SKM-1 (cell line): ENCODE results near the gene FBXO36.

ENCODE experiments used
- DNase-seq: peaks from one replicate; lab custom pipeline; 2025; ENCODE audit not compliant: unreplicated experiment; lab: John Stamatoyannopoulos, UW

Gene FBXO36

DNA sequence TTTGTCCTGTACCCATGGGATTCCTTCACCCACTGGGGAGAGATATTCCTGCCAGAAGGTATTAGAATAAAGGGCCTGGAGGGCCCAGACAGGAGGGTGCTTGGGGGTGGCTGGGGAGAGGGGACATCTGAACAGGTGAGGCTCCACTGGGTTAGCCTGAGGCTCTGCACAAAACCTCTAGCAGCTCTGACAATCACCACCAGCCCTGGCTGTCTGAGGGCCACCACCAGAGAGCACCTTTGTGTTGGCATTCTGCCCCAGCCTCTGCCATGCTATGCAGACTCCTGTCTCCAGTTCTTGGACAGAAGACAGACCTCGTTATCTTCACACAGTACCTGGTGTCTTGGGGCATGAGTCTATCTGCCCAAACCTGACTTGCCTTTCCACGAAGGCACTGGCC, 121.2 kb downstream of the FBXO36 start:
- no peak for DNase-seq

DNA sequence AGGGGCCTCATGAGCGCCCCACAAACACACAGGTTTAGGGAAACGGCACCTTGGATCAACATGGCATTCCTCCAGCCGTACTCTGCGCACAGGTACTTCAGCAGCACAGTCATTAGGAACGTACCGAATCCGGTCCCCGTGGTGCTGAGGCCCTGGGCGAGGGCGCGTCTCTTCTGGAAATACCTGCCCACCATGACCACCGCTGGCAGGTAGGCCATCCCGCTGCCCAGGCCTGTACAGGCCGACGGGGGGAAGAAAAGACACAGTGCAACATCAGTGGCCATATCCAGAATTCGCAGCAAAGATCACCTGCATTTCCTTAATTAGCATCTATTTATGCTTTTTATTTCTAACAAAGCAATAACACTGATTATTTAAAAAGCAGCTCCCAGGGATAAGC, 124.2 kb downstream of the FBXO36 start:
- no peak for DNase-seq

DNA sequence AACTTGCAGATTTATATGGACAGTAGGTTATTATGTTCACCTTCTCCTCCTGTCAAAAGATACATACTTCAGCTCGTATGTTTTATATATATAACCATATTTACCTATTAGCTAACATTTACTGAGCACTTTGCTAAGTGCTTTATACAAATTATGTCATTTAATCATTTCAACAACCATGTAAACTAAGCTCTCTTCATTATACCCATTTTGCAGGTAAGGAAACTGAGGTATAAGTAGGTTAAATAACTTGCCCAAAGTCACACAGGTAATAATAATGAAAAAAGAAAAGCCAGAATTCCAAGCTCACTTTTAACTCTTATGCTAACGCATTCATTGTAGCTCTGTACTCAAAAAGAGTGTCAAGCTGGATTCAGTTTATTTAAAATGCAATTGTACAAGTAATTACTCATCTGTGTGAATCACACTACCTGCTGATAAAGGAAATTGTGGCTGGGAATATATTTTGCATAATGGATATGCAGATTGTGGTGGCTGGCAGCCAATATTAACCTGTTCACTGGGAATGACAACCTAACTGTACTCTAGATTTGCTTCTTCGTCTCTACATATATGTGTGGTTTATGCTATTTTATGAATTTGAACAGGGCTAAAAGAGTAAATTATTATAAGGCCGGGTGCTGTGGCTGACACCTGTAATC, 125.8 kb downstream of the FBXO36 start:
- no peak for DNase-seq

DNA sequence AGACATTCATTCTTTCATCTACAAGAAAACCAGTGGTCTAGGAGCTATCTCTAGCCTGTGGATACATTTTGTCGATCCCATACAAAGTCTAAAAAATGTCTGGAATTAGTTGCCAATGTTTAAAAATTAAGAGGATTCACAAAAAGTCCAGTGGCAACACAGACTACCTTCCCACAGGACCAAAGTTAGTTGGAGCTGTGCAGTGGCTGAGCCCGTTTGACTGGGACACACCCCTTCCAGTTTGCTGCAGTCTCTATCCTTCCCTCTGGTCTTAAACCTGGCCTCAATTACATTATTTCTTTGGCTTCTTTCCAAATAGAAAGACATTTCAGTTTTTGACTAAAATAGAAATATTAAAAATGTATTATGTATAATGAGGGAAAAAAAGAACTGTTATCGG, 127.8 kb downstream of the FBXO36 start:
- DNase-seq, result no peak

DNA sequence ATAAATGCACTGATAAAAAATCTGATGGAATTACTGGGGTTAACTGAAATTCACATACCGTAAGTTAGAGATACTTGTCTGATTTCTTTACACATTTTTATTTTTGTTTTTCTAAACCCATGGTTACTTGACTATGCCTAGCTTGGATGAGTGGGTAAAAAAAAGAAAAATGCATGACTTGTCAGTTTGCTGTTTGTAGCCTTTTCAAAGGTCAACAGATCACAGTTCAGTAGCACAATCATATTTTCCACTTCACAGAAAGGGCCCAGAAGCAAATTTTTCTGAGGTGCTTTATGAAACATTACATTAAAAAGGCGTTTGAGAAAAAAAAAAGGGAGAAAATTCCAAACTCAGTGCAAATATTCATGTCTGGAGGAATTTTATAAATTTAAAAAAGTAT, 130.0 kb downstream of the FBXO36 start:
- no peak for DNase-seq

DNA sequence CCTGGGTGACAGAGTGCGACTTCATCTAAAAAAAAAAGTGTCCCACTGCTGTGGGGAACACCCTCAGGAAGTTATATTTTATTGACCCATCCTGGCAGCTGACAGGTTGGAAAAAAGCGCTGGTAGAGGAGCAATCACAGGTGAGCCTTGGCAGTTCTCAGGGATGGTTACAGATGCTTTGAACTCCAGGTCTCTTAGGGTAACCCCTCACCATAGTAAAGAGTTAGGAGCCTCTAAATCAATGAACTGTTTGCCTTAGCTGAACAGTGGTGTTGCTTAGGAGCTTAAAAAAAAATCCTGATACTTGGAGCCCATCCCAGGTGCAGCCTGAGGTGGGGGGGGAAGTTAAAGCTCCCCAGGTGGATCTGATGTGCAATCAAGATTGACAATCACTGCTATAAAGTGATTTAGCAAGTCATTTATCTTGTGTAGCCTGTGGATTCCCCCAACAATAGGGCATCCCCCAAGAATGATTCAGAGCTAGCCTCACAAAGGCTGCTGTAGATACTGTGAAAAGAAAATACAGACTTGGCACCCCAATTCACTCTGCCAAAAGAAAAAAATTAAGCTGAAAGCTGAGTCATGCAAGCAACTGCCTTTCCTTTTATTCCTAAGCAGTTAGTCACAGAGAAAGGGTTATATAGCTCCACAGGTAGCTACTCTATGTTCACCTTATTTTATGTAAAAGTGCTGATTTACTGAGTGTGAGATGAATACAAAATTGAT, 131.6 kb downstream of the FBXO36 start:
- no peak for DNase-seq

DNA sequence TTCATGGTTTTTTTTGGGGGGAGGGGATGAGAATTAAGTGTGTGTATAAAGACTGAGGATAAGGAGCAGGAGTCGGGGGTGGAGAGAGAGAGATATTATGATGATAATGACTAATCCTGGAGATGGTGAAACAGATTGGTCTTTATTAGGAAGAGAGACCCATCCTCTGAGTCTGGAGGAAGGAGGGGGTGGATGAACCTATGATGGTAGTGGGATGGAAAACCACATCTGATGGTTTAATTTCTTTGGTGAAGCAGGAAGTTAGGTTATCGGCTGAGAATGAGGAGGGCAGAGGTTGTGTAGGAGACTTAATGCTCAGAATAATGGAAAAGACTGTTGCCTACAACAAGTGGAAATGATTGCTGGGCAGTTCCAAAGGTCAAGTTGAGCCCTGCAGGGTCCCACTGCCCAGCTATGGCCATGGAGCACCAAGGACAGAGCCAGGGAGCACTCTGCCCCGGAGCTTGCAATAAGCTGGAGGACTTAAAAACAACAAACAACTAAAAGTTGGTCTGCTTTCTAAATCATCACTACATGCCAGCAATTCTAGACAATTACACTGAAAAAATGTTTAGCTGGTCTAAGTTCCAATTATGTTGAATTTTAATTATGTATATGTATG, 138.5 kb downstream of the FBXO36 start:
- DNase-seq, result no peak
